DMS53 (cell line): ENCODE measurements around the gene AHCYL2.
"Not testable (repeated sequence)": the region's sequence is repeated elsewhere in the genome, so short reads cannot be mapped to it uniquely, and the experiment has no call there.

Experiments
- DNase-seq: peaks from one replicate; lab custom pipeline; 2025; lab: John Stamatoyannopoulos, UW

AHCYL2 gene

DNA sequence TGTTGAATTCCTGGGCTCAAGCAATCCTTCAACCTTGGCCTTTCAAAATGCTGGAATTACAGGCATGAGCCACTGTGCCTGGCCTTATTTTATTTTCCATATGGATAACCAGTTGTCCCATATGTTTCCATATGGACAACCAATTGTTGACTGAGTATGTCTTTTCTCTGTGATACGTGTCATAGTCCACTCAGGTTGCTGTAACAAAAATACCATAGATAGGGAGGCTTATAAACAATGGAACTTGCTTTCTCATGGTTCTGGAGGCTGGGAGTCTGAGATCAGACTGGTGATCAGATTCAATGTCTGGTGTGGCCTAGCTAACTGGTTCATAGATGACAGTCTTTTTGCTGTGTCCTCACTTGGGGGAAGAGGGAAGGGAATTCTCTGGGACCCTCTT, 19.4 kb downstream of the AHCYL2 start:
- DNase-seq: no peak

GRCh38 chr7:129245533-129245932, 20.7 kb downstream of the AHCYL2 start:
- DNase-seq: no peak

DNA sequence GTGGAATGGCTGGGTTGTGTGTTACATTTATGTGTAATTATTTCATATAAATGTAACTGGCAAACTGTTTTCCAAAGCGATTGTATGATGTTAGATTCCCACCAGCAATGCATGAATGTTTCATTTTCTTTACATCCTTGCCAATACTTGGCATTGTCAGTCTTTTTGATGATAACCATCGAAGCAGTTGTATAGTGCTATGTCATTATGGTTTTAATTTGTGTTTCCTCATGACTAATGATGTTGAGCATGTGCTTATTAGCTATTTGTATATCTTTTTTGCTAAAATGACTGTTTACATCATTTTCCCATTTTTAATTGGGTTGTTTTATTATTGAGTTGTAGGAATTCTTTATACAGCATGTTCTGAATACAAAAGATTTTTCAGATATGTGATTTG, 22.3 kb downstream of the AHCYL2 start:
- no peak for DNase-seq

GRCh38 chr7:129252128-129252527, 27.3 kb downstream of the AHCYL2 start:
- no peak for DNase-seq

DNA sequence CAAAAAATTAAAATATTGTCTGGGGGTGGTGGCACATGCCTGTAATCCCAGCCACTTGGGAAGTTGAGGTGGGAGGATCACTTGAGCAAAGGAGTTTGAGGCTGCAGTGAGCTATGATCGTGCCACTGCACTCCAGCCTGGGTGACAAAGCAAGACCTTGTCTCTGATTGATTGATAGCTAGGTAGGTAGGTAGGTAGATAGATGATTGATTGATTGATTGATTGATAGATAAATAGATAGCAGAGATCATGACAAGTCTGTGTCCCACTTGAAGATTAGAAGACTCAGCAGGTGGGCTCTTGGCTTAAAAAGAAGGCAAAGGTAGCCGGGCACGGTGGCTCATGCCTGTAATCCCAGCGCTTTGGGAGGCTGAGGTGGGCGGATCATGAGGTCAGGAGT, 27.8 kb downstream of the AHCYL2 start:
- DNase-seq: not testable (repeated sequence)

GRCh38 chr7:129255800-129256199, 31.0 kb downstream of the AHCYL2 start:
- no peak for DNase-seq

GRCh38 chr7:129256221-129256620, 31.4 kb downstream of the AHCYL2 start:
- no peak for DNase-seq

DNA sequence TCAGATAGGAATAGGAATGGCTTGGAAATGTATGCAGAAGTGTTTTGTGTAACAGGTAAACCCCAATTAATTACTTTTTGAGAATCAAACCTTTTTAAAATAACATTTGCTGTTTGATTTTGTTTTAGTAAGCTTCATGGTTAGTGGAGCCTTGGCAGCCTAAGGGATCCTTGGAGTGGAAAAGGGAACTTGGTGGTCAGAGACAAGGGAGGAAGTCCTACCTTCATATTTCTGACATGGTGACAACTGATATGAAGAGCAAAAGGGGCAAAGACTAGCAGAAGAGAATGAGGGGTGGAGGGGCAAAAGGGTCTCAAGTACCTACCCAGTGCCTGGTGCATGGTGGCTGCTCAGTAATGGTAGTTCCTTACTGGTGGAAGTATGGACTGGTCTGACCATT, 32.3 kb downstream of the AHCYL2 start:
- no peak for DNase-seq

- DNase-seq: peak; percentile 48
These were observed 34.0 kb downstream of the AHCYL2 start for GRCh38 chr7:129258649-129259389.

- no peak for DNase-seq
These were observed 37.5 kb downstream of the AHCYL2 start for GRCh38 chr7:129262324-129262723.

- no peak for DNase-seq
These were observed 38.3 kb downstream of the AHCYL2 start for GRCh38 chr7:129263168-129263567.

DNA sequence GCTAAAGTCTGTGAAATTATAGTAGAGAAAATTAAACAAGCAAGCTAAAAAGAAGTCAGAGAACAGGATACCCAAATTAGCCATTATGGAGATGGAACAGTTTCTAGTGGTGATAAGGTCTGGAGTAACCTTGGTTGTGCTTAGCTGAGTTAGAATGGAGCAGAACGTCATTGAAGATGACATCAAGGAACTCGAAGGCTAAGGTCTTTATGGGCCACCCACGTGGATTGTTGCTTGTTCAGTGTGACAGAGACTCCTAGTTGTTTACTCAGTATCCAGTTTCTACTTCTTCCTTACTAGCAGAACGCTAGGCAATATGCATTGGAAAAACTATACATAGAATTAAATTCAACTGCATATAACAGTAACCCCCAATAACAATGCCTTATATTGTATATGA, 39.7 kb downstream of the AHCYL2 start:
- DNase-seq: peak; percentile 65

DNA sequence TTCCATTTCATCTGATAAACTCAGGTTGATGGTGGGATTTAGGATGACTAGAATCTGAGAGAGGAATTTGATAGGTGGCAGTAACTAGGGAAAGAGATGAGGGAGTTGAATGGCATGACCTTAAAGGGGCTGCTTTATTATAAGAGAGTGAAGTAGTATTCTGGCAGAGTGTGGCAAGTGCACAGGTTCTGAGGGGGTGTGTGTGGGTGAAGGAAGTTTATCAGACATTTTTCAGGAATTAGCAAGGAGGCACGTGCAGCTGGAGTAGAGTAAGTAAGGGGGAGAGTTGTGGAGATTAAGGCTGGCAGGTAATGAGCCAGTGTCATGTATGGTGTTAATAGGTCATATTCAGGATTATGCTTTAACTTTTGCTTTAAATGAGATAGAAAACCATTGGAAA, 40.5 kb downstream of the AHCYL2 start:
- DNase-seq: no peak

DNA sequence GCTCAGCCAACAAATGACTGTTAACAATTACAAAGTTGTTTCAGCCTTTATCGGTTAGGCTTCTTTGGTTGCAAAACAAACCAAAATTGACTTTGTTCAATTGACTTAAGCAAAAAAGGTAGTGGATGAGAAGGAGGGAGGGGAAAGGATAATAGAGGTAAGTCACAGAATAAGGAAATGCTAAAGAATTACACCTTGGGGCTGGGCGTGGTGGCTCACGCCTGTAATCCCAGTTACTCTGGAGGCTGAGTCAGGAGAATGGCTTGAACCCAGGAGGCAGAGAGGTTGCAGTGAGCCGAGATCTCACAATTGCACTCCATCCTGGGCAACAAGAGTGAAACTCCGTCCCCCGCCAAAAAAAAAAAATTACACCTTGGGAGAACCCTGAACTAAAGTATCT, 41.4 kb downstream of the AHCYL2 start:
- no peak for DNase-seq

- no peak for DNase-seq
These were observed 45.2 kb downstream of the AHCYL2 start for GRCh38 chr7:129270077-129270476.

DNA sequence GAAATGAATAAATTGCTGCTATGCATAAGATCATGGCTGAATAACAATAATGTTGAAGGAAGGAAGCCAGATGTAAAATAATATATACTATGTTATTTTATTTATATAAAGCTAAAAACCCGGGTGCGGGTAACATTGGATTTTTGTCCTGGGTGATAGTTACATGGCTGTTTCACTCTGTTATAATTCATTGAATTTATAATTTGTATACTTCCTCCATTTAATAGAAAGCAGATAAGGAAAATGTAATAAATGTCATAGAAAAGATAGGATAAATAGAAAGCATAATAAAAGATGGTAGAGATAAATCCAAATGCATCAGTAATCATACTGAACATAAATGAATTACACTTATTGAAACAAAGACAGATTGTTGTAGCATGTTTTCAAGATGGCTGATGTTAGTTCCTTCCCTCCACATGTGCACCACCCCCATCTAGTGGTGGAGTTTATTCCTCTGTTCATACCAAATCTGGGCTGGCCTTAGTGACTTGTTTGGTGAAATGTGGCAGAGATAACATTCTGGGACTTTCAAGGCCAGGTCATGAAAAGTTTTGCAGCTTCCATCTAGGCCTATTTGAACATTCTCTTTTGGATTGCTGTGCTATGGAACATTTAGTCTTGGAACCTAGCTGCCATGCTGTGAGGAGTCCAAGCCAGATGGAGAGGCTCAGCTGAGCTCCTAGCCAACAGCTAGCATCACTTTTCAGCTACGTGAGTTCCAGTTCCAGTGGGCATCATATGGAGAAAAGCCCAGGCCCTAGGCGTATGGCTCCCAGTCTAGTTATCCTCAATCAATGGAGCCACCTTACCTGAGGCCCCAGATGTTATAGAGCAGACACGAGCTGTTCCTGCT, 46.9 kb downstream of the AHCYL2 start:
- peak; percentile 86 for DNase-seq

GRCh38 chr7:129273936-129274335, 49.1 kb downstream of the AHCYL2 start:
- DNase-seq: no peak

DNA sequence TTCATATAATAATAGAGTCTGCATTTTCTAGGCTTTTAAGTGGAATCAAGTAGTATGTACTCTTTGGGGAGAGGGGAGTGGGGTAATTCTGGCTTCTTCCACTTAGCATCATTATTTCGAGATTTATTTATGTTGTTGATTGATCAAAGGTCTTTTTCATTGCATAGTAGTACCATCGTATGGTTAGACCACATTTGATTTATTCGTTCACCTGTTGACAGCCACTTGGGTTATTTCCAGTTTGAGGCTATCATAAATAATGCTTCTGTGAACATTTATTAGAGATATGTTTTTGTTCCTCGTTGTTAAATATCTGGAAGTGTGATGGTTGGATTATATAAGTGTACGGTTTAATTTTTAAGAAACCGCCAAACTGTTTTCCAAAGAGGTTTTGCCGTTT, 52.8 kb downstream of the AHCYL2 start:
- no peak for DNase-seq

DNA sequence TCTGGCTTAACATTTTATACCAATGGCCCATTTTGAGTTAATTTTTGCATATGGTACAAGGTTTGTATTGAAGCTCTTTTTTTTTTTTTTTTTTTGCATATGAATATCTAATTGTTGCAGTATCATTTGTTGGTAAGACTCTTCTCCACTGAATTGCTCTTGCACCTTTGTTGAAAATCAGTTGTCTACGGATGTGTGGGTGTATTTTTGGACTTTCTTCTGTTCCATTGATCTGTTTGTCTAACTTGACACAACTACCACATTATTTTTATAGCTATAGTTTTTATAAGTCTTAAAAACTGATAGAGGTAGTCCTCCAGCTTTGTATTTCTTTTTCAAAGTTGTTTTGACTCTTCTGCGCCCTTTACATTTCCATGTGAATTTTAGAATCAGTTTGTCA, 53.9 kb downstream of the AHCYL2 start:
- no peak for DNase-seq

- no peak for DNase-seq
These were observed 54.9 kb downstream of the AHCYL2 start for GRCh38 chr7:129279757-129280156.

GRCh38 chr7:129281163-129281562, 56.3 kb downstream of the AHCYL2 start:
- DNase-seq: no peak

DNA sequence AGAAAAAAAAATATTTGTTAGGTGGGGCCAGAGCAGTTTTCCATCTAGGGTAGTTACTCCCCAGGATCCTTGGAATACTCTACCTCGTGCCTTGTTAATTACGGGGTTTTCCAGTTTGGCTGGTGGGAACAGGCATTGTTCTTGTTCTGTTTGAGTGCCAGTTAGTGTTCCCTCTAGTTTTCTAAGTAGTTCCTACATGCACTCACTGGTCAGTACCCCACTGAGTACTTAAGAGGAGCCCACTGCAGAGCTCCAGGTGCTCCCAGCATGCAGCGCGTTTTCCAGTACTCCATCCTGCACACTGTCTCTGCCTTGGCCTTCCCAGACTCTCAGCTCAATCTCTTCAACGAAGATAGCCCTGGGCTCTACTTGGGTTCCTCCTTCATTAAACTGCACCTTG, 58.0 kb downstream of the AHCYL2 start:
- no peak for DNase-seq

- no peak for DNase-seq
These were observed 59.1 kb downstream of the AHCYL2 start for GRCh38 chr7:129283936-129284335.
